Measurements from ENCODE around the gene IL11. TPM values are rescaled to one million over a fixed set of nuclear protein-coding genes. Genes with fewer than 3 reads are reported as not detected.

The IL11 gene
- total and polyA plus RNA-seq, 3 donors from 2014 or later = 1.2 to 2.1 (median 2.0) TPM

DNA sequence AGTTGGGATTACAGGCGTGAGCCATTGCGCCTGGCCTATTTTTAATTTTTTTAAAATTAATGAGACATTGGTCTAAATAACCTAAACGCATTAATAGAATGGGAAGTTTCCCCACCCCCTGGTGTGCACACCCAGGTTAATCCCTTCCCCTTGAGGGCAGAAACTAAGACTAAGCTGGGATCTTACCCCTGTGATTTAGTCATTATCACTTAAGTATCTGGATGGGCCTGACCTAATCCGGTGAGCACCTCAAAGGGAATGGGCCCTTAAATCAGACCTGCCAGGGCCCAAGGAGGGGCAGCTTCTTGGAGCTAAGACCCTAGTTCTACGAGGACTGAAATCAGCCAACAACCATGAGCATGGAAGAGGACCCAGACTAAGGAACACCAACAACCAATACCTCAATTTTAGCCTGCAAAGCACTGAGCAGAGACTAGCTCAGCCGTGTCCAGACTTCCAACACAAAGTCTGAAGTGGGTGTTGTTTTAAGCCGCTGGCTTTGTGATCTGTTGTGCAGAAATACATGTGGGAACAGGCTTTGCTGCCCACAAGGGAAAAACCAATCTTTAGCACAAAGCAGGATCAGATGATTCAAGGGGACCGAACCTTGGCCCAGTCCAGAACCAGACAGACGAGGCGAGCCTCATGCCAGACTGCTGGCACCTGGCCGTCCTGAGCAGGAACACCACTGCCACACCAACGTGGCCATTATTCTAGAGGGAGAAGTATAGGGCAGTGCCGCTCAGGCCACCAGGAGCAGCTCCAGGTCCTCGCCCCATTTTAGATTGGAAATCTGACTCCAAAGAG lies 30.2 kb upstream of the IL11 start:
- no peak overlapping the region for H3K4me3 ChIP-seq
- no peaks in the 10 kb centered on the region for H3K27me3 ChIP-seq
- DNase-seq = no peak
- H3K4me1 ChIP-seq = peaks cover 5% of the 10 kb centered on the region
- H3K36me3 ChIP-seq (ENCODE audit: low read depth, missing control alignments) = no peaks in the 10 kb centered on the region
- WGBS, 2 donors = 88 to 93% methylated on average over 14 of the region's 14 CpGs
- no peak overlapping the region for H3K27ac ChIP-seq
- H3K9me3 ChIP-seq = no peaks in the 10 kb centered on the region
- TF ChIP-seq, protein P1, sequence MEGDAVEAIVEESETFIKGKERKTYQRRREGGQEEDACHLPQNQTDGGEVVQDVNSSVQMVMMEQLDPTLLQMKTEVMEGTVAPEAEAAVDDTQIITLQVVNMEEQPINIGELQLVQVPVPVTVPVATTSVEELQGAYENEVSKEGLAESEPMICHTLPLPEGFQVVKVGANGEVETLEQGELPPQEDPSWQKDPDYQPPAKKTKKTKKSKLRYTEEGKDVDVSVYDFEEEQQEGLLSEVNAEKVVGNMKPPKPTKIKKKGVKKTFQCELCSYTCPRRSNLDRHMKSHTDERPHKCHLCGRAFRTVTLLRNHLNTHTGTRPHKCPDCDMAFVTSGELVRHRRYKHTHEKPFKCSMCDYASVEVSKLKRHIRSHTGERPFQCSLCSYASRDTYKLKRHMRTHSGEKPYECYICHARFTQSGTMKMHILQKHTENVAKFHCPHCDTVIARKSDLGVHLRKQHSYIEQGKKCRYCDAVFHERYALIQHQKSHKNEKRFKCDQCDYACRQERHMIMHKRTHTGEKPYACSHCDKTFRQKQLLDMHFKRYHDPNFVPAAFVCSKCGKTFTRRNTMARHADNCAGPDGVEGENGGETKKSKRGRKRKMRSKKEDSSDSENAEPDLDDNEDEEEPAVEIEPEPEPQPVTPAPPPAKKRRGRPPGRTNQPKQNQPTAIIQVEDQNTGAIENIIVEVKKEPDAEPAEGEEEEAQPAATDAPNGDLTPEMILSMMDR (IDR thresholded peaks at IDR 0.05) = no peak
- TF ChIP-seq POLR2A (IDR thresholded peaks at IDR 0.05) = no peak
- intact Hi-C loops (cut with DNase I; ENCODE audit: low total_unique reads) = no loop called here

DNA sequence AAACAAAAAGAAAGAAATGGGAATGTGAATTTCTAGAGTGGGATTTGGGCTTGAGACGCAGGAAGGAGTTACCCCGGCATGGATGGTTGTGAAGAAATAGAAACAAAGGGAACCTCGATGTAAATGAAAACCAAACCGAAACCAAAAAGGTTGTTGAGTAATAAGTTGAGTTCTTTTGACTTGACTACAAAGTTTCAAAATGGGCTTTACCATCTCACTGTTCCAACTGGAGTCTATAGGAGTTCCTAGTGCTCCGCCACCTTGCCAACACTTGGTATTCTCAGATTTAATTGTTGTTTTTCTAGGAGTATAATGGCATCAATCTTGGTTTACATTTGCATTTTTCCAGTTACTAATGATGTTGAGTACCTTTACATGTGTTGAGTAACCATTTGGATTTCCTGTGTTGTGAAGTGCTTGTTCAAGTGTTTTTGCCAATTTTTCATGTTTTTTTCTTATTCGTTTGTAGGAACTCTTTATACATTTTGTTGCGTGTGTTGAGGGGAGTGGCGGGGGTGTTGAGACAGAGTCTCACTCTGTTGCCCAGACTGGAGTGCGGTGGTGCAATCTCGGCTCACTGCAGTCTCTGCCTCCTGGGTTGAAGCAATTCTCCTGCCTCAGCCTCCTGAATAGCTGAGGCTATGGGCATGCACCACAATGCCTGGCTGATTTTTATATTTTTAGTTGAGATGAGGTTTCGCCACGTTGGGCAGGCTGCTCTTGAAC lies 28.1 kb upstream of the IL11 start:
- no peaks in the 10 kb centered on the region for H3K27me3 ChIP-seq
- H3K4me1 ChIP-seq = peaks cover 5% of the 10 kb centered on the region
- TF ChIP-seq, protein P1 (IDR thresholded peaks at IDR 0.05) = no peak
- no peak for TF ChIP-seq POLR2A (IDR thresholded peaks at IDR 0.05)
- H3K27ac ChIP-seq = no peak overlapping the region
- intact Hi-C loops (cut with DNase I; ENCODE audit: low total_unique reads) = no loop called here
- no peaks in the 10 kb centered on the region for H3K9me3 ChIP-seq
- H3K36me3 ChIP-seq (ENCODE audit: low read depth, missing control alignments) = no peaks in the 10 kb centered on the region
- DNase-seq = no peak
- 88 to 92% methylated on average over 12 of the region's 12 CpGs for WGBS, 2 donors
- H3K4me3 ChIP-seq = no peak overlapping the region

DNA sequence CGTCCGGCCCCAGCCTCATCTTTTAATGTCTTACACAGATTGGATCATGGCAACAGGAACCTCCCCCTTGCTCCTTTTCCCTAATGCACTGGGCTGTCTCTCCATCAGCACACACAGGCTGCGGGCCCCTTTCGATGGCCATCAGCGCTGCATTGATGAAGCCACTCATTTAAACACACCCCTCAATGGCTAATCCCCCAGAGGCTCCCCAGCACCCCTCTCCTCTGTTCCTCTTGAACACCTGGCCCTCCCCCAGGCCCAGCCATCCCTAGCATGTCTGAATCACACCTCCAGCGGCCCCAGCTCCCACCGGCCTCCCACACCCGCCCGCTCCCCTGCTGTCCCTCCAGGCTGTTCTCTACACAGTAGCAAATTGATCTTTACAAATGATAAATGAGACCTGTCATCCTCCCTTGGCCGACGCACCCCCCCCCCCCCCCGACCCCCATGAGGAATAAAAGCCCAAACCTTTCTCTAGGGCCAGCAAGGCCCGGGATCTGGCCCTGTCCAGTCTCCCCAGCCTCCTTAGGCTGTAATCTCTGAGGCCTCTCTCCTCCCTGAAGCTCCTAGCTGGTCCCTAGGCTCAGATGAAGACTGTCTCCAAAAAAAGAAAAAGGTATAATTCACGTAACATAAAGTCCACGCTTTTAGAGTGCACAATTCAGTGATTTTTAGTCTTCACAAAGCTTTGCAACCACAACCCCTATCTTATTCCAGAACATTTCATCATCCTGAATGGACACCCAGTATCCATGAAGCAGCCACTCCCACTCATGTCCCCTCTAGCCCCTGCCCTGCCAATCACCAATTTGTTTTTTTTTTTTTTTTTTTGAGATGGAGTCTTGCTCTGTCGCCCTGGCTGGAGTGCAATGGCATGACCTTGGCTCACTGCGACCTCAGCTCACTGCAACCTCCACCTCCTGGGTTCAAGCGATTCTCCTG lies 22.8 kb upstream of the IL11 start:
- TF ChIP-seq, protein P1 (IDR thresholded peaks at IDR 0.05) = no peak
- no peak for TF ChIP-seq POLR2A (IDR thresholded peaks at IDR 0.05)
- Histone ChIP-seq H3K36me3 (ENCODE audit: low read depth, missing control alignments) (no peaks in the 10 kb centered on the region), H3K4me3 (no peak overlapping the region), H3K27ac (no peak overlapping the region), H3K9me3 (no peaks in the 10 kb centered on the region), H3K27me3 (no peaks in the 10 kb centered on the region), H3K4me1 (peaks cover 11% of the 10 kb centered on the region)
- intact Hi-C loops (cut with DNase I; ENCODE audit: low total_unique reads) = no loop called here
- DNase-seq = no peak
- 67 to 70% methylated on average over 17 to 18 of the region's 18 CpGs for WGBS, 2 donors

DNA sequence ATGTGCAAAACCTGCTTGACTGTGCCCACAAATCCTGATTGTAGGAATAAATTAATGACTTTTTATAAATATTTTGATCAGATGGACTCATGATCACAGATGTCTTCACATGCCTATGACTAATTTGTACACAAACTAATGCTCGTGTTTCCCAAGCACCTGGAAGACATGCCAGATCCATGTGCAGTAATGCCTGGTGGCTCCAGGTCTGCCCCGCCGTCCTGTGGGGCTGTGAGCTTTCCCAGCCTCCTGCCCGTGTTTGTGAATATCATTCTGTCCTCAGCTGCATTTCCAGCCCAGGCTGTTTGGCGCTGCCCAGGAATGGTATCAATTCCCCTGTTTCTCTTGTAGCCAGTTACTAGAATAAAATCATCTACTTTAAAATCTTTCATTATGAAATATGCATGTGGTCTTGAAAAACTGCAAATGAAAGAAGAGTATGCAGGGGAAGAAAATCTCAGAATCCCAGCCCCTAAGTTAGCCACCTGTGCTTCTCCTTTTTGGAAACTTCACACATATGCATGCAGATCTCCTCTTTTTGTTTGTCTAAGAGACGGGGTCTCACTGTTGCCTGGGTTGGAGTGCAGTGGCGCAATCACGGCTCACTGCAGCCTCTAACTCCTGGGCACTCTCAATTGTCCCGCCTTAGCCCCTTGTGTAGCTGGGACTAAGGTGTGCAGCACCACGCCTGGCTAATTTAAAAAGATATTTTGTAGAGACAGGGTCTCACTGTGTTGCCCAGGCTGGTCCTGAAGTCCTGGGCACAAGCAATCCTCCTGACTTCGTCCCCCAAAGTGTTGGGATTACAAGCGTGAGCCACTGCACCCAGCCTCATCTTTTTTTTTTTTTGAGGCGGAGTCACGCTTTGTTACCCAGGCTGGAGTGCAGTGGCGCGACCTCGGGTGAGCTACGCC lies 21.7 kb upstream of the IL11 start:
- no peaks in the 10 kb centered on the region for H3K9me3 ChIP-seq
- TF ChIP-seq, protein P1 (IDR thresholded peaks at IDR 0.05) = no peak
- TF ChIP-seq POLR2A (IDR thresholded peaks at IDR 0.05) = no peak
- intact Hi-C loops (cut with DNase I; ENCODE audit: low total_unique reads) = no loop called here
- no peaks in the 10 kb centered on the region for H3K27me3 ChIP-seq
- H3K36me3 ChIP-seq (ENCODE audit: low read depth, missing control alignments) = no peaks in the 10 kb centered on the region
- H3K27ac ChIP-seq = no peak overlapping the region
- H3K4me1 ChIP-seq = peaks cover 22% of the 10 kb centered on the region
- H3K4me3 ChIP-seq = no peak overlapping the region
- no peak for DNase-seq
- 83 to 86% methylated on average over 18 of the region's 18 CpGs for WGBS, 2 donors

All from testis (tissue), 3 donors.